Hepatocyte (in vitro differentiated cells): Measurements from ENCODE around the gene PDS5A.

ENCODE experiments used
- CTCF ChIP-seq: fragments of 200-600 bp; sonication (generic); IDR thresholded peaks from 2 replicates; pipeline ENCODE4 v1.5.1; 2016; ENCODE audit warnings: antibody characterized with exemption, mild to moderate bottlenecking; ENCODE audit not compliant: poor library complexity
- EZH2phosphoT487 ChIP-seq: fragments of 200-600 bp; sonication (generic); IDR thresholded peaks from one replicate; pipeline ENCODE4 v1.6.1; 2018; ENCODE audit warnings: antibody characterized with exemption, mild to moderate bottlenecking, low read depth, moderate library complexity; ENCODE audit not compliant: unreplicated experiment, severe bottlenecking

GRCh38 chr4:39889226-39889625 lies 88.5 kb downstream of the PDS5A start:
- TF ChIP-seq CTCF (no peak), EZH2phosphoT487 (no peak)
